RKO (cell line): ENCODE data around the gene TMC5.
"Not testable (repeated sequence)": the region's sequence is repeated elsewhere in the genome, so short reads cannot be mapped to it uniquely, and the experiment has no call there.

ENCODE experiments used
- DNase-seq: peaks from one replicate; pipeline ENCODE4 v3.0.0-alpha.2; 2016; ENCODE audit warnings: low spot score

The TMC5 gene

GRCh38 chr16:19542138-19542821 is 124.6 kb downstream of the TMC5 start:
- no peak for DNase-seq

- DNase-seq = not testable (repeated sequence)
These were observed 125.8 kb downstream of the TMC5 start for GRCh38 chr16:19543278-19543996.

GRCh38 chr16:19548144-19548543 is 130.5 kb downstream of the TMC5 start:
- no peak for DNase-seq
